ENCODE data around the gene EMC7. TPM values are rescaled to one million over a fixed set of nuclear protein-coding genes. Genes with fewer than 3 reads are reported as not detected.

The EMC7 gene
- total RNA-seq, 1 experiment from 2014 or later, result 55.6 TPM

GRCh38 chr15:34064438-34064837 lies 37.2 kb downstream of the EMC7 start:
- Histone ChIP-seq H2AK5ac (ENCODE audit: insufficient read length, low read length) (no peak overlapping the region), H3T11ph (ENCODE audit: low read length) (no peak overlapping the region), H4K8ac (replicated peaks; ENCODE audit: insufficient read length, low read depth, low read length) (no peak overlapping the region), H2BK12ac (ENCODE audit: insufficient read length, low read depth, low read length) (no peak overlapping the region), H2BK15ac (ENCODE audit: low read depth, low read length) (no peak overlapping the region), H4K5ac (ENCODE audit: insufficient read length, low read depth, low read length) (no peak overlapping the region), H3K79me1 (ENCODE audit: insufficient read depth, low read depth, low read length, poor library complexity, severe bottlenecking) (no peaks in the 10 kb centered on the region), H3K27ac (ENCODE audit: insufficient read length, low read depth, low read length) (no peak overlapping the region), H2BK5ac (ENCODE audit: insufficient read length, low read length) (no peak overlapping the region), H3K9ac (ENCODE audit: extremely low read depth, insufficient read length, low read length) (no peak overlapping the region), H3K27me3 (ENCODE audit: insufficient read depth, low read length) (no peaks in the 10 kb centered on the region), H3K23ac (ENCODE audit: insufficient read length, low read depth, low read length) (no peak overlapping the region), H3K23me2 (ENCODE audit: insufficient read length, low read depth, low read length, poor library complexity, severe bottlenecking) (no peaks in the 10 kb centered on the region), H3K9me3 (ENCODE audit: control insufficient read depth, low read depth, low read length) (no peaks in the 10 kb centered on the region), H3K18ac (ENCODE audit: insufficient read length, low read depth, low read length) (no peak overlapping the region), H3K4me2 (ENCODE audit: insufficient read depth, insufficient read length, low read length) (no peak overlapping the region), H3K79me2 (ENCODE audit: insufficient read depth, low read length) (no peaks in the 10 kb centered on the region), H2BK120ac (ENCODE audit: low read depth, low read length, poor library complexity, severe bottlenecking) (no peak overlapping the region), H2BK20ac (ENCODE audit: low read depth, low read length, poor library complexity, severe bottlenecking) (no peak overlapping the region), H3K4ac (ENCODE audit: low read depth, low read length) (no peak overlapping the region), H2AFZ (ENCODE audit: low read length) (no peak overlapping the region), H4K91ac (ENCODE audit: insufficient read length, low read depth, low read length) (no peak overlapping the region), H3K4me1 (ENCODE audit: insufficient read depth, low read length) (no peaks in the 10 kb centered on the region), H3K56ac (ENCODE audit: insufficient read length, low read depth, low read length) (no peak overlapping the region), H3K14ac (ENCODE audit: insufficient read depth, low read length) (no peak overlapping the region), H4K20me1 (ENCODE audit: control insufficient read depth, insufficient read depth, insufficient read length) (no peaks in the 10 kb centered on the region)
- WGBS (ENCODE audit: extremely low coverage, insufficient read length, low lambda C conversion rate), result no CpG with 5 or more reads among the region's 1 CpG
- H3K4me1 Mint-ChIP-seq, result no peaks in the 10 kb centered on the region
- no peak overlapping the region for H3K4me3 Mint-ChIP-seq
- DNase-seq, result no peak
- no peak for TF ChIP-seq CTCF (conservative IDR thresholded peaks at IDR 0.05)
- no peaks in the 10 kb centered on the region for H3K9me3 Mint-ChIP-seq
- no peak overlapping the region for H3K27ac Mint-ChIP-seq
- no peaks in the 10 kb centered on the region for H3K27me3 Mint-ChIP-seq (ENCODE audit: low read depth)
- H3K36me3 Mint-ChIP-seq (ENCODE audit: insufficient read depth in 1 of 3, low read depth in 3 of 3), result no peaks in the 10 kb centered on the region

Data from H9 (cell line).